ENCODE results near the gene MTFP1.
A peak's percentile ranks its signal among the peaks of the same experiment; 100 is the strongest.

GRCh38 chr22:30425616-30426387, at the start of gene MTFP1:
- TF ChIP-seq REST (IDR thresholded peaks at IDR 0.05; ENCODE audit: insufficient read depth in 1 of 2, low read depth in 2 of 2, low read length in 2 of 2) (no peak), TAF1 (IDR thresholded peaks at IDR 0.05; ENCODE audit: borderline replicate concordance, insufficient read depth, low read length) (0 out of 2 replicates have a peak, but pooled peaks have one; percentile 21), SIN3A (IDR thresholded peaks at IDR 0.05; ENCODE audit: borderline replicate concordance, insufficient read depth, low read length) (no peak)

Data from PFSK-1 (cell line).